Calu3 (cell line): ENCODE data around the gene TIMM23. TPM values are rescaled to one million over a fixed set of nuclear protein-coding genes. Genes with fewer than 3 reads are reported as not detected.

Source experiments
- BruUV-seq: library from RNA; stranded (reverse); fragments of 400-500 nt; replicated peaks from 2 replicates; lab custom pipeline; 2021; lab: Mats Ljungman, UMichigan
- CTCF ChIA-PET: fragments of 300-600 bp; sonication (Branson Sonifier 250); formaldehyde crosslinking; loops from one replicate; lab custom pipeline; 2022; ENCODE audit warnings: antibody characterized with exemption; lab: Charles Lee
- DNase-seq: peaks from one replicate; pipeline ENCODE4 v3.0.0; 2022
- H3K27ac Mint-ChIP-seq: one replicate; pipeline ENCODE4 v1.8.0; 2022; ENCODE audit warnings: mixed read lengths; ENCODE audit not compliant: unreplicated experiment
- H3K27me3 Mint-ChIP-seq: one replicate; pipeline ENCODE4 v1.8.0; 2022; ENCODE audit warnings: mixed read lengths; ENCODE audit not compliant: unreplicated experiment
- H3K36me3 Mint-ChIP-seq: one replicate; pipeline ENCODE4 v1.8.0; 2022; ENCODE audit warnings: mild to moderate bottlenecking, moderate library complexity, mixed read lengths; ENCODE audit not compliant: insufficient read depth, unreplicated experiment
- H3K4me1 Mint-ChIP-seq: one replicate; pipeline ENCODE4 v1.8.0; 2022; ENCODE audit warnings: mild to moderate bottlenecking, low read depth, mixed read lengths; ENCODE audit not compliant: unreplicated experiment
- H3K4me3 Mint-ChIP-seq: one replicate; pipeline ENCODE4 v1.8.0; 2022; ENCODE audit warnings: mild to moderate bottlenecking, low read depth, moderate library complexity, mixed read lengths; ENCODE audit not compliant: unreplicated experiment
- H3K9me3 Mint-ChIP-seq: one replicate; pipeline ENCODE4 v1.8.0; 2022; ENCODE audit warnings: low read depth, mixed read lengths; ENCODE audit not compliant: unreplicated experiment
- intact Hi-C: fragments of 100-400 bp; cut with micrococcal nuclease; formaldehyde crosslinking; loops from one replicate; pipeline ENCODE4 v1.10.0; 2022; ENCODE audit not compliant: unreplicated experiment
- total RNA-seq: library from RNA; stranded (reverse); gene quantifications from 2 replicates; pipeline ENCODE4 v1.2.3, GENCODE V29; 2022
- TF ChIP-seq, protein P1 (sequence below): fragments of 200-600 bp; IDR thresholded peaks from one replicate; pipeline ENCODE4 v1.8.0; 2022; ENCODE audit warnings: antibody characterized with exemption; ENCODE audit not compliant: unreplicated experiment

The TIMM23 gene
- total RNA-seq, 1 experiment from 2014 or later: 72.2 TPM

DNA sequence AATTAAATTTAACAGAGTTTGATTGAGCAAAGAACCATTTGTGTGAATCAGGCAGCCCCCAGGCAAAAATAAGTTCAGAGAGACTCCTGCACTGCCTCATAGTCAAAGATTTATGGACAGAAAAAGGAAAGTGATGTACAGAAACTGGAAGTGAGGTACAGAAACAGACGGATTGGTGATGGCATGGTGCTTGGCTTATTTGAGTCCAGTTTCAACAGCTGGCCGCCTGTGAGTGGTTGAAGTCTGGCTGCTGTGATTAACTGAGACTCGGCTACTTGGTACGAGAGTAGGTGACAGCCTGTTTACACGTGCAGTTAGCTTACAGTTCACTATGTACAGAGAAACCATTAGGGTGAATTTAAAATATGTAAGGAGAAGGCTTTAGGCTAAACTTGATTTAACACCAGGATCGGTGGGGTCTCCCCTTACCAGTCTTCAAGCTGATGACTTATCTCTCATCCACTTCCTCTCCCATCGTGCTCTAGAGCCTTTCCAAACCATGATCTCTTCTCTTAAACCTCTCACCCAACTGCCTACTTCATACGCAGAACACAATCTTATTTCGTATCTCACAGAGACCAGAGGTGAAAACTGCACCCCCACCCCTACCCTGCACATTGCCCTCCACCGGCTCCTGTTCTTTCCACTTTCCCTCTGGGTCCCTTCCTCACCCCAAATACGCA, 78.8 kb downstream of the TIMM23 start:
- H3K27me3 Mint-ChIP-seq: peaks cover 45% of the 10 kb centered on the region
- TF ChIP-seq, protein P1, sequence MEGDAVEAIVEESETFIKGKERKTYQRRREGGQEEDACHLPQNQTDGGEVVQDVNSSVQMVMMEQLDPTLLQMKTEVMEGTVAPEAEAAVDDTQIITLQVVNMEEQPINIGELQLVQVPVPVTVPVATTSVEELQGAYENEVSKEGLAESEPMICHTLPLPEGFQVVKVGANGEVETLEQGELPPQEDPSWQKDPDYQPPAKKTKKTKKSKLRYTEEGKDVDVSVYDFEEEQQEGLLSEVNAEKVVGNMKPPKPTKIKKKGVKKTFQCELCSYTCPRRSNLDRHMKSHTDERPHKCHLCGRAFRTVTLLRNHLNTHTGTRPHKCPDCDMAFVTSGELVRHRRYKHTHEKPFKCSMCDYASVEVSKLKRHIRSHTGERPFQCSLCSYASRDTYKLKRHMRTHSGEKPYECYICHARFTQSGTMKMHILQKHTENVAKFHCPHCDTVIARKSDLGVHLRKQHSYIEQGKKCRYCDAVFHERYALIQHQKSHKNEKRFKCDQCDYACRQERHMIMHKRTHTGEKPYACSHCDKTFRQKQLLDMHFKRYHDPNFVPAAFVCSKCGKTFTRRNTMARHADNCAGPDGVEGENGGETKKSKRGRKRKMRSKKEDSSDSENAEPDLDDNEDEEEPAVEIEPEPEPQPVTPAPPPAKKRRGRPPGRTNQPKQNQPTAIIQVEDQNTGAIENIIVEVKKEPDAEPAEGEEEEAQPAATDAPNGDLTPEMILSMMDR: no peak
- CTCF ChIA-PET: no interaction called here
- H3K9me3 Mint-ChIP-seq: no peaks in the 10 kb centered on the region
- no peaks in the 10 kb centered on the region for H3K4me1 Mint-ChIP-seq
- no peak for DNase-seq
- no peak overlapping the region for H3K4me3 Mint-ChIP-seq
- no TSS peak for BruUV-seq
- no peak overlapping the region for H3K27ac Mint-ChIP-seq
- intact Hi-C loops: no loop called here
- H3K36me3 Mint-ChIP-seq: no peaks in the 10 kb centered on the region

DNA sequence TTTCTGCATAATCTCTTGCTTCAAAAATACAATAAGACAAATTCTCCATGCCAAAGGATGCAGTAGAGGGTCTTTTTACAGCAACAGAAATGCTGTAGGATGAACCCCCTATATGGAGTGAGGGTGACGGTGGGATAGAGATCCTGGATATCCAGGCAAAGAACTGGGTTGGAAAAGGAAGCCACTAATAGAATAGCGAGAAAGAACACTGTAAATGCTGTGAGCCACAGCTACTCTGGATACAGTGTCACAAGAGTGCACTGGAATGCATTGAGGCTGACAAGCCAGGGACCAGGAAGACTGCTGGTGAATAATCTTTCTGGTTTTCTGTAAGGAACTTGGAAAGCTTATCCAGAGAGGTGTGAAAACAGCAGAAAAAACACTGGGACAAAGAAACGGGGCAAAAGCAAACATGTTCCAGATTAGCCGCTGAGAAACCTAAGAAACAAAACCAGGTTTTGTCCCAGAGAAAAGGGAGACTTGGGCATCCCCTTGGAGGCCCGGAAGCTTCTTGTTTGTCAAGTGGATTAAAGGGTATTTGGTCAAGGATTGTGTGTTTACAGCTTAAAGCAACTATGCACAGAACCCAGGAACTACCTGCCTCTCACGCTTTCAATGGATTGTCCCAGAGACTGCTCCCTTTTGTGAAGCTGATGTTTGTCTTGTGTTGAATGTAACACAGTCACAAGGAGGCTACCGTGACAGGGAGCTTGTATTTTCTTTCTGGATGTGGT, 79.9 kb downstream of the TIMM23 start:
- Mint-ChIP-seq H3K36me3 (no peaks in the 10 kb centered on the region), H3K27ac (no peak overlapping the region), H3K27me3 (peaks cover 45% of the 10 kb centered on the region), H3K4me1 (no peaks in the 10 kb centered on the region), H3K4me3 (no peak overlapping the region), H3K9me3 (peaks cover 3% of the 10 kb centered on the region)
- TF ChIP-seq, protein P1: no peak
- CTCF ChIA-PET: interaction anchor here (0.9 kb wide), 1 partner anchor 15 kb away, joined by 4 read pairs; no protein-coding TSS in a partner anchor
- BruUV-seq: no TSS peak
- intact Hi-C loops: no loop called here
- no peak for DNase-seq

DNA sequence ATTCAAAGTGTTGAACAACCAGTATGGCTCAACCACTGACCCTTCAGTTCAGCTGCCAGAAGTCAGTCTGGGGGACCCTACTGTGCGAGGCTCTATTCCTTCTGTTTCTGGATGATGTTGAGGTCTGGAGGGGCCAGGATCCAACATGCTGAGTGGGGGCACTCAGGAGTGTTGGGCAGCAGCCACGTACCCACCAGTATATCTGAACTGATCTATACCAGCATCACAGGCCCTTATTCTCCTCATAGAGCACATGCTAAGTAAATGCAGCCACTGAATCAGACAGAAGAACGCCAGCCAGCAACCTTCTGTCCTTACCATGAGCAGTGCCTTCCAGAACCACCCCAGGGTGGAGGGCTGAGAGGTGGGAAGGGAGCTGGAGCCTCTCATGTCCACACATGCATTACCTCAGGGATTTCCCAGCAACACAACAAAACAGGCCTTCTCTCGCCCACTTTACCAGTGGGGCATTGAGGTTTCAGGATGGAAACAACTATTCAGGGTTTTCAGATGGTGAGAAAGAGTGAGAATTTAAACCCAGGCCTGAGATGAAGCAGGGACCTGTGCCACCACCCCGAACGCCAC, 80.6 kb downstream of the TIMM23 start:
- no TSS peak for BruUV-seq
- CTCF ChIA-PET: interaction anchor here (0.6 kb wide), 1 partner anchor 156 kb away, joined by 4 read pairs; no protein-coding TSS in a partner anchor
- intact Hi-C loops: no loop called here
- peaks cover 3% of the 10 kb centered on the region for H3K9me3 Mint-ChIP-seq
- DNase-seq: no peak
- H3K27ac Mint-ChIP-seq: no peak overlapping the region
- peaks cover 38% of the 10 kb centered on the region for H3K27me3 Mint-ChIP-seq
- H3K4me1 Mint-ChIP-seq: no peaks in the 10 kb centered on the region
- no peaks in the 10 kb centered on the region for H3K36me3 Mint-ChIP-seq
- TF ChIP-seq, protein P1: no peak
- no peak overlapping the region for H3K4me3 Mint-ChIP-seq

Other genes with a start within 250 kb of the TIMM23 start
- 25.5 and 31.9 TPM in 2 replicates for gene WASHC2C, start 245.2 kb upstream of the TIMM23 start, total RNA-seq
- gene AGAP4, start 125.0 kb upstream of the TIMM23 start, total RNA-seq: 31.4 and 33.3 TPM in 2 replicates
- gene NCOA4, start 58.1 kb downstream of the TIMM23 start, total RNA-seq: 77.3 and 81.9 TPM in 2 replicates
- gene MSMB, start 73.8 kb downstream of the TIMM23 start, total RNA-seq: 2.4 and 7.4 TPM in 2 replicates